Activated CD8-positive, alpha-beta memory T cell treated with anti-CD3 and anti-CD28 coated beads for 4 hours (primary cell): ENCODE data around the gene SUN5.

Source experiments
- DNase-seq, 2 donors: peaks; one replicate each; pipeline ENCODE4 v3.0.0-alpha.2; 2020; ENCODE audit warnings: low read depth in 2 of 2

Gene SUN5

DNA sequence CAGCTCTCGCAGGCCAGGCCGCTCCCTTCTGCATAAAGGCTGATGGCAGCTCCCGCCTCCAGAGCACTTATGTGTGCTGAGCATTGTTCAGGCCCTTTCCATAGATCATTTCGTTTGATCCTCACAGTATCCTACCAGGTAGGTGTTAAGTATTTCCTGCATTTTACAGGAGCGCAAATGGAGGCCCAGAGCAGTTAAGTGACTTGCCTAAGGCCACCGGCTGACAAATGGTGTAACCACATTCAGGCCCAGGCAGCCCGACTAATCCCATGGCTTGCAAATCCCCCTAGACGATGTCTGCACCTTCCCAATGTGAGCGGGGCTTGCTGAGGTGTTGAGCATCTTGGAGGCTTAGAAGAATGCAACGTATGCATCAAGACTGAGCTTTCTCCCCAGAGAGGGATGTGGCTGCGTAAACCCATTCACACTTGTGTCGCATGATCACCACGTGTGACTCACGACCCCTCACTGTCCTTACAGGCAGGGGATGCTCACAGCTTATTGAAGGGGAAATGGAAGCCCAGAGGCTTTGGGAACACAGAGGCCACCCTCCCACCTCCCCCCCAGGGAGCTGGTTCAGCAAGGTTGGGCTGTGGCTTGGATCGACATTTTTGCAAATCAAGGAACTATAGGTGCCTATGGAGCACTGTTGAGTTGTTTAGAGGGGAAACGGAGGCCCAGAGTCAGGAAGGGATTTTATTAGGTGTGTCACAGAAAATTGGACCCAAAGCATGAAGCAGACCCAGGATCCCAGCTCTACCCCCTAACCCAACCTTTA is 10.3 kb upstream of the SUN5 start:
- DNase-seq = no peak

DNA sequence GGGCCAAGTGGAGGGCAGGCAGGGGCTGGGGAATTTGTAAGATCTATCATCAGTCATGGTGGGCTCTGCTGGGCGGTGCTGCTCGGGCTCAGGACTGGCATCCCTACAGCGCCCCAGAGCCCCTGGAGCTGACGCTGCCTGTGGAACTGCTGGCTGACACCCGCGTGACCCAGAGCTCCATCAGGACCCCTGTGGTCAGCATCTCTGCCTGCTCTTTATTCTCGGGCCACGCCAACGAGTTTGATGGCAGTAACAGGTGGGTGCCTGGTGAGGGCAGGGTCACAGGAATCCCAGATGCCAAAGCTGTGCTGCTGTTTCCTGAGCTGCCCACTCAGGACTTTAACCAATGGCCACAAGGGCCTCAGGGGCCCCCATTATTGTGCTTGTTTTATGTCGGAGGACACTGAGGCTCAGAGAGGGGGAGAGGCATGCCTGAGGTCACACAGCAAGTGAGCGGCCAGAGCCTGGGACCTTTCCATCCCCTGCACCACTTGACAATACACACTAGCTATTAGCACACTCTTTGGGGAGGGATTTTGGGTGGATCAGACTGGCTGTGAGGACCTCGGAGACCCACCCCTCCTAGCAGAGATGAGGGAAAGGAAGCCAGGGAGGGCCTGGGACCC is 9.6 kb upstream of the SUN5 start:
- no peak for DNase-seq

DNA sequence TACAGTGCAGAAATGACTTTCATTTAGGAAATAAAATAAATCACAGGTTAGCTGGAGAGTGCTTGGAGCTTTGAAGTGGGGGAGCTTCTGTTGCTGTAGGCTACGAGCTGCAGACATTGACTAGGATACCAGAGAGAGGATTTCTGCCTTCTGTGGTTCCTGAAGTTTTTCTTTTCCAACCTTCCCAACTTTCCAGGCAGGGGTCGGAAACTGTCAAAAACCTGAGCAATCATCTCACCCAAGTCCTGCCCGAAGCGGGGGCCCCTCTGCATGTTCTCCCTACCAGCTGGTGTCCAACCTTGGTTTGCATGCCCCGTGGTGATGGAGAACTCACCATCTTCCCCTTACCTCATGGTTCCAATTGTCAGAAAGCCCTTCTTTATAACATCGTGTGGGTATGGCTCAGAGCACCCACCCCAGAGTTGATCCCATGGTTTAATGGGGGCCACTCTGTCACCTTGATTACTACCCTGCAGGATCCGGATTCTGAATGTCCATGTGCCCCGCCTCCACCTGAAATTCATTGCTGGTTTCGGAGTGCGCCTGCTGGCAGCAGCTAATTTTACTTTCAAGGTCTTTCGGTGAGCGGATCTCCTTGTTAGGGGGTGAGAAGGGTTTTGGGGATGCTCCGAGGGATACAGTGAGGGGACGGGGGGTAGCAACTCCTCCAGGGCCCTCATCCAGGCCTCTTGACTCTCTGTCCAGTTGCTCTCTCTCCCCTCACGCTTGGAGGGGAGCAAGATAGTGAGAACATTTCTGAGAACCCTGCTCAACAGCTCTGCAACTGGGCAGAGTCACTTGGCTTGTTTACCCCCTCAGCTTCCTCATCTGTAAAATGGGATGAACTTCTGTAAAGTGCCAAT is 8.3 kb upstream of the SUN5 start:
- no peak for DNase-seq

DNA sequence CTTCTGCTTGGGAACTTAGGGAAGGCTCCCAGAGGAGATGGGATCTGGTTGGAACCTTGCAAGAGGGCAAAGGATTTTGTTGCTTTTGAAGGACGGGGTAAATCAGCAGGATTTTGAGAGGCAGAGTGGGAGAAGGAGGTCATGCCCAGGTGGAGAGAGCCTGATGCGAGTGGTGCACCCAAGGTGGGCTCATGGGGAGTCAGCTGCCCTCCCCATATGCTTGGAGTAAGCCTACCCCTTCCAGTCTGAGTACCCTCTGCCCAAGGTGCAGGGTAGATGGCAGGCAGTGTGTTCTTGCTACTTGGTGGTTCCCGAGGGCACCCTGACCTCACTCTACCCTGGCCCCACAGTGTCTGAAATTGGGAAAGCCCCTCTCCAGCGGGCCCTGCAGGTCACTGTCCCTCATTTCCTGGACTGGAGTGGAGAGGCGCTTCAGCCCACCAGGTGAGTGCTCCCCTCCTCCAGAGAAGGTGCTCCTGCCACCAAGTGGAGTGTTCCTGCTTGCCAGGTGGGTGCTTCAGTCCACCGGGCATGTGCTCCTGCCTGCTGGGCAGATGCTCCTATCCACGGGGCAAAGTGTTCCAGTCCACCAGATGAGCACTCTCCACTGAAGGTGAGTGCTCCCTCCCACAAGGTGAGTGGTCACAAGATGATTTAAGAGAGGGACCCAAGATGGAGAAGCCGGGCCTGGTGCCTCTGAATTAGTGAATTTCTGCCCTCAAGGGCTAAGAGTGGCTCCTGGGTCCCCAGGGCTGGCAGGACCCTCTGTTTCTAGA is 6.6 kb upstream of the SUN5 start:
- DNase-seq = no peak

DNA sequence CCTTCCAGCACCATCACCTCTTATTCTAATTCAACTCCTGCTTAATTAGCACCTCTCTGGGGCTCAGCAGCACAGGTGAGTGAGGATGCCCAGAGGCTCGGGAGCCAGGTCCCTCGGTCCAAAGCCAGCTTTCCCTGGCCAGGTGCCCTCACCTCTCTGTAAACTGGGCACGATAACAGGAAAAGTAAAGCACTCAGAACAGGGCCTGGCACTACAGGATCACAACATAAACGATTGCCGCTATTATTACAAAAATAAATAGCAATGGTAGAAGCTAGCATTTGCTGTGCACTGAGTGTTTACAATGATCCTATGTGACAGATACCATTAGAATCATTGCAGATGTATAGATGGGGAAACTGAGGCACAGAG is 5.9 kb upstream of the SUN5 start:
- no peak for DNase-seq

DNA sequence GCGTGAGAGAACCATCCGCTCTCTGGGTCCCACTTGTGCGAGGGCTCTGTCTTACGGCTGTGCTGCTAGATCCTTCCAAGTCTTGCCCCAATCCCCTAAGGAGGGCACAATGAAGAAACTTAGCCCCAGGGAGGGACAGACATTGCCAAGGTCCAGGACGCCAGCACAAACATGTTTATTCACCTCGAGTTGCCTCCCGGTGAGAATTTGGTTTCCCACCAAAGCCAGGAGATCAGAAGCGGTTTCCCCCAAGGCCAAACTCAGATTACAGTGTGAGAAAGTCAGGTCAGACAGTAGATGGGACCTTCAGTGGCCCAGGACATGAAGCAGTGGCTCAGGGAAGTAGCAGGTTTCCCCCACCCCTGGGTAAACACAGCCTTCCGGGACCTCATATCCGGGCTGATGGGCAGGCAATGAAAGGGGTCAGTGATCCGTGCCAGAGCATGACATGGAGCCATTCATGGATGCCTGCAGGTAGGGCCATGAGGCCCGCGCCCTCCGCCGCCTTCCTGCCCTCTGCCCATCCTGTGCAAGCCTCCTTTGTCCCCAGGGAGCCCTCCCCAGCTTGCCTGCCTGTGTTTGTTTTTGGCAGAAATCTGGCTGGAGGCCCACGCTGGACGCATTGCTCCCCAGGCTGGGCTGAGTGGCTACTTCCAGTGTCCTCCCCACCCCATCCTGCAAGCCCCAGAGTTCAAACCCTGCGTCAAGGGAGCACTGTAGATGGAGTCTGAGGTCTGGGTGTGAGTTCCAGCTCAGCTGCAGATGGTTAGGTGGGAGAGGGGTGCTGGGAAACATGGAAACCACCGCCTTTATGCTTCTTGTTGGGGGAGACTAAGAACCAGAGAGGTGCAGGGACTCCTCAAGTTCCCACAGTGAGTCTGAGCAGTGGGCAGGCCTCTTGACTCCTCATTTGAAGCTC is 5.2 kb upstream of the SUN5 start:
- DNase-seq = no peak

DNA sequence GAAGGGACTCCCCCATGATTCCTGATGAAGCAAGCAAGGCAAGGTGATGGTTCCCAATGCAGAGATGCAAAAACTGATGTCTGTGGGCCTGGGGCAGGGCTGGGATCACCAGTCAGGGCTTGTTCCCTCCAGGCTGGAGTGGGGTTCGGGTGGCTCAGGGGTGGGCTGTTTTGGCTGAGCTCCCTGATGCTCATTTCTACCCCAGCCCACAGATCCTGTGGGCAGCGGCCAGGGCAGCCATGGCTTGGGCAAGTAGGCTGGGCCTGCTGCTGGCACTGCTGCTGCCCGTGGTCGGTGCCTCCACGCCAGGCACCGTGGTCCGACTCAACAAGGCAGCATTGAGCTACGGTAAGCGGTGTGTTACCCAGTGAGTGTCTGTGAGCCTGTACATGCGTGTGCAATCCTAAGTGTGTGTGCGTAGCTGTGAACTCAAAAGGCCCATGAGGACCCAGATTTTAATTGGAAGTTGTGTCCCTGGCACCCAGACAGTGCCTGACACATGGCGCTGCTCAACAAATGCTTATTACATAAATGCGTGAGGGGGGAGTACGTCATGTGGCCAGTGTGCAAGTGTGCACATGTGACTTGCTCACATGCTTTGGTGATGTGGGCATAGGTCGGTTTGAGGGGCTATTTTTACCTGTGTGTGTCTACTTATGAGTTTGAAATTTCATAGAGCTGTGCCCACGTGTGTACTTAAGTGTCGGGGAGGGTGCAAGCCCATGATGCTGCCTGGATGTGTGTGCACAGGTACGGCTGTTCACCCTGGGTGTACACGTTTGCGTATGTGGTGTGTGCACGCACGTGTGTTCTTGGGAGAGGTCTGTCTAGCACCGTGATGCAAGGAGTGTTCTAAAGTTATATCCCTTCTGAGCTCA is 4.3 kb upstream of the SUN5 start:
- DNase-seq = no peak

DNA sequence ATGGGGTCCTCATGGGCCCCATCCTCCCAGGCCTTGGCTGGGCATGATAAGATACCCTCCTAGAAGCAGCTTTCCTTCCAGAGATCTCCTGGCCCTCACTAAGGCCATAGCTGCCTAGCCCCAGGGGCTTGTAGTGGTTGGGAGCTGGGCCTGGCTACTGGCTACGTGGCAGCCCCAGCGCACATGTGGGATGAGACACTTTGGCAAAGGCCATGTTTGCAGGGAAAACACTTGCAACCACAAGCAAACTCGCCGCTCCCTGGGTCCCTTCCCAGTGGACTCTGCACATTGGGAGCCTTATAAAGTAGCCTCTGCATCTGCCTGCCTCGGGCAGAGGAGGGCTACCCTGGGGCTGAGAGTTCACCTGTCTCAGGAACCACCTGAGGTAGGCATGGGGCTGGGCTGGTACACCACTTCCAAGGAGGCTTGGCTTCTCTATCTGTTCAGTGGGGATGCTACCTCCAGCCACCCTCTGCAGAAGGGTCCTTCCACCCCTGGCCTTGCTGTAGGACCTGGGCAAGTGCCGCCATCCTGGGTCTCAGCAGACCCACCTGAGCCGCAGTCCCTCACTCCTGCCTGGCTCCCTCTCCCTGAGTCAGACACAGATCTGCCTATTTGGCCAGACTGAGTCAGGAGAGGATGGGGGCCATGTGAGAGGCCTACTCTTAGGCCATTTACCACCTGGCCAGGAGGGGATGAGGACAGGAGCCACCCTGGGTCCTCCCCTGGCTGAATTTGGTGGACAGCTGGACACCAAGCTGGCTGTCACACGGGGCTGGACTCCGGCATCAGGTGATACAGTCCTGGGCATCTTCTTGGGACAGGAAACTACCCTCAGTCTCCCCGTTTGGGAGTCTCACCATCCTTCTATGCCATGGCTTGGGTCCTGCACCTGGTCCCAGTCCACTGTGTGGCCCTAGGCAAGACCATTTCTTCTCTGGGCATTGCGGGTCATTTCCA is 3.4 kb upstream of the SUN5 start, which contains the start of gene BPIFB2:
BPIFB2 (plus strand) TSS at position 329 of the 960 bp plus-strand sequence. CDS start 871 bp downstream, outside the sequence.
- no peak for DNase-seq

DNA sequence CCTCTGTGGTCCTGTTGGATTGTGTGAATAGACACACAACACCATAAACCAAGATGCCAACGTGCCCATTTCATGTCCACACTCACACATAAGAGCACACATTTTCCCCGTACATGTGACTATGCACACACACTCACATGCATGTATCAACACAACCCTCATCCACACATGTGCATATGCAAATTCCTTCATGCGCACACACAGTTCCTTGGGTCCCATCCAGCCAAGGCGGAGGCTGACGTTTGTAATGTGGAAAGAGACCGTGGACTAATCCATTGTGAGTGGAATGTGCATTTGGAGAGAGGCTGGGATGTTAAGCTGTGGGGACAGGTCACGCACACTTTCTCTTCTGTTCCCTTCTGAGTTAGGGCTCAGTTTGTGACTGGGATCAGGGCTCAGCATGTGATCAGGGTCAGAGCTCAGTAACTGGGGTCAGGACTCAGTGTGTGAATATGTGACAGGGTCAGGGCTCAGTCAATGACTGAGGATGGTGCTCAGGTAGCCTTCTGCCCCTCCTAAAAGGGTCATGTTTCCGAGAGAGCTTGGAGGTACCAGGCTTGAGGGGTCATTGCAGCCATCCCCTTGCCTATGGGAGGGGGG is 2.6 kb upstream of the SUN5 start:
- no peak for DNase-seq

DNA sequence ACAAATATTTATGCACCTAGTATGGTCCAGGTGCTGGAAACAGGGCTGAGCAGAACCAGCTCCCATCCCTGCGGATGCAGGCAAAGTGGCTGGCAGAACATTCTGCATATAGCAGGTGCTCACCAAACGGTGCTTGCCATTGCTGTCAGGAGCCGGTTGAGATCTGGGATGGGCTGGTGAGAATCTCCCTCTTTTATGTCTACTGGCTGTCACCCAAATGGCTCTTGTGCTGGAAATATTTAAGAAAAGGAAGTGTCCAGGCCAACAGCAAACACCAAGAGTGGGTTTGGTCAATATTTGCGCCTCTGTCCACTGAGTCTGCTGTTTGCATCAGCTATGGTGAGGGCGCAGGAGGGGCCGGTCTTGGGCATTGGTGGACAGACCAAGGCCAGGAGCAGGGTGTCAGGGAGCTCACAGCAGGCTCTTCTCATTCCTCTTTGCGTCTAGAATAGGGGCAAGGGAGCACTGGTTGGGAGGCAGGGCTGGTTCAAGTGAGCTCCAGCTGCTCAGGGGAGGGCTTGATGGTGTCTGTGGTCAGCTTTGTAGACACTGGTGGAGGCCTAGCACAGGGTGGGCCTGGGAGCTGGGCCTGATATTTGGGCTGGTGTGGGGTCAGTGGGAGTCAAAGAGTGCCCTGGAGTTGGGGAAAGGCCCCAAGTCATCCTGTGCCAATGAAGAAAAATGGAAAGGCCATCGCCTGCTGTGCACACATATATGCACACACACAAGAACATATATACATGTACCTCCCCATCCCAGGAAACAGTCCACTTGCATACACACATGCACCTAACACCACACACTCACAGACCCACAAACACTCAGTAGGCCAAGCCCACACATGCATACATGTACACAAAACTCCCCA is 1.9 kb upstream of the SUN5 start:
- no peak for DNase-seq

DNA sequence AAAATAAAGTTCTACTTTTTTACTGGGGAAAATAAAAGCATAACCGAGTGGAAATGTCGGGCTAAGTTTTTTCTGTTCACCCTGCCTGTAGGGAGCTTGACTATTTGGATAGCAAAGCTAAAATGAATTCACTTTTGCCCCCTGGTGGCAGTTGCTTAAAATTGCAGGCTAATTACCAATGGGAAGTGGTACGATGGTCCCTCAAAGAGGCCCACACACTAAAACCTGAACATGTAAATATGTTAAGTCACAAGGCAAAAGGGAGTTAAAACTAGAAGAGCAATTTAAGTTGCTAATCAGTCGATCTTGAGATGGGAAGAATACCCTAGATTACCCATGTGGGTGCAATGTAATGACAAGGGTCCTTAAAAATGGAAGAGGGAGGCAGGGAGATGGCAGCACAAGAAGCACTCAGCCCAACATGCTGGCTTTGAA is 916 bp upstream of the SUN5 start:
- DNase-seq = no peak

DNA sequence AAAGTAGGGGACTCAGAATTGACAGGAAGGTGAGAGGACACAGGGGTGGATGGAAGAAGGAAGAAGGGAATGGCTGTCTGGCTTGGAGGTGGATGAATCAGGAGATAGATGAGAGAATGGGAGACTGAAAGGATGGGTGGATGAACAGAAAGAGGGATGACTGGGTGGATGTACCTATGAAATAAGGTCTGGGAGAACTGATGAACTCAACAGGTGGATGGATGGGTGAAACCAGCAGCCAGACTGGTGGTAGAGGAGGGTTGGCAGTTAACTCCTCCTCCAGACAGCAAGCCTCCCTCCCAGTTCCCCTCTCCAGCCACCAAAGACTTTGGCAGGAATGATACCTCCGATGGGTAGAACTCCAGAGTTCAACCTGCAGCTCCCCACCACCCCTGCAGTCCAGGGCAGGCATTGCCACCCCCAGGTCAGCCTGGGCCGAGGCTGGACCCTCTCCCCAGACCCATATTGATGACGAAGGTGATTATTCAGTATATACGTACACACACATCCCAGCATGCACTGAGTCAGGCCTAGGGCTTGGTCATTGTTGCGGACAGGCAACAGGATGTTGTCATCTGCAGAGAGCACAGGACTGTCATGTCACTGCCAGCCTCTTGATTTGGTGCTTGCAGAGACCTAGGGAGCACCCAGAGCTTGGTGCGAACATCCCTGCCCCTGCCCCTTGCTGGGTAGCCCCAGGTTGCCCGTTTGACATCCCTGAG is 2.0 kb downstream of the SUN5 start:
- DNase-seq = no peak

DNA sequence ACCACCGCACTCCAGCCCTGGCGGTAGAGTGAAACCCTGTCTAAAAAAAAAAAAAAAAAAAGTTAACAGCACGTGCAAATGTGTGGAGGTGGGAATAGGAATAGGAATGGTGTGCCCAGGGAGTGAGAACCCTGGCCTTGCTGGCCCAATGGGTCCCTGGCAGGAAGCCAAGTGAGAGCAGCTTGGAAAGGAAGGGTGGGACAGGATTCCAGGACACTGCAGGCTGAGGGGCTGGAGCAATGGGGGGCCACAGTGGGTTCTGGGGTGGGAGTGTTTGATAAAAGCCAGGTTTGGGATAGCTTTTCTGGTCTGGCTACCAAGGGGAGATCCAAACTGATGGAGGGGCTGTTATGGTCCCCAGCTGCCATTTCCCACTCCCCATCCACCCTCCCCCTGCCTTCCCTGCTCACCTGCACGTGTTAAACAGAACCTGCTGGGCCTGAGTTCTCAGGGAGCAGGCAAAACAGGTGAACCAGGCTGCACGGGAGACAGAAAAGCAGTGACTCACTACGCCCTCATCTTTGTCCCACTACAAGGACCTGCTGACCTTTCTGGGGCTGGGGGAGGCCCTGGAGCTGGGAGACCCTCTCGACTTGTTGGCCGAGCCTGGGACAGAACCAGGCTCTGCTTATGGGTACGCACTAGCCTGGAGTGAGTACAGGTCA is 3.3 kb downstream of the SUN5 start:
- DNase-seq = no peak

DNA sequence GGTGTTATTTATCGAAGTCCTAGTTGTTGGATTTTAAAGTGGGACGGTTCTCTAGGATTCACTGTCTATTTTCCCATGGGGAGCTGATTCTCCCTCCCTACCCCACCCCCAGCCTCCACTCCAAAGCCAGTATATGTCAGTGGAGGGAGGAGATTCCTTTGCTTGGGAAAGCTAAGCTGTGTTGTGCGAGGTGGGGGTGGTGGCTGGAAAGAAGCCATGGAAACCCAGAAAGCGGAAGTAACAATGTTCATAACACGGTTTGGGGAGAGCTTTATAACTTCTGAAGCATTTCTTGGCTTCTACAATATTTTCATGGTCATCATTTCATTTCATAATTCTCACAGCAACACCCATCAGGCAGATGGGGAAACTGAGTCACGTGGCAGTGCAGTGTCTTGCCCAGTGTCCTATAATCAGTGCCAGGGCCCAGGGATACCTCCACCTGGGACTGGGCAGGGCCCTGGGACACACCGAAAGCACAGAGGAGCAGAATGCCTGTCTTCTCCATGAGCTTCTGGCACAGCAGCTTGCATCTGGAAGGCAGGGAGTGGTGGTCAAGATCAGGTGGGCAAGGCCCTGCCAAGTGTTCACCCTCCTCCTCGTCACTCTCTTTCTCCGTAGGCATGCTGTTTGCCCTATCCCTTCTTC is 4.5 kb downstream of the SUN5 start:
- no peak for DNase-seq

DNA sequence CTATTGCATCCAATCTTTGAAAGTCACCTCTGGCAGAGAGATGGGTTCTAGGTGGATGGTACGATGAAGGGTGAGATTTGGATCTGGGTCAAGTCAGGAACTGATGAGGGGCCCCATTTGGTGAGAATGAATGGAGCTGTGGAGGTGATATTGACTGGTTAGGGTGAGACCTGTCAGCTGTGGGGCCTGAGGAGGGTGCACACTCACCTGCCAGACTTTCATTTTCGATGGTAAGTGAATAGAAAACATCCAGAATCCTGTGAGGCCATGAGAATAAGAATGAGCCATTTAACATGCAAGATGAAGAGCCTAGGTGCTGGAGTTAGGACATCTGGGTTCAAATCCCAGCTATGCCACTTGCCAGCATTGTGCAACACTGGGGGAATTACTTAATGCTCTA is 6.8 kb downstream of the SUN5 start:
- DNase-seq = no peak
